22Rv1 (cell line): ENCODE data around the gene SERPINB7.

ENCODE experiments used
- H3K27ac ChIP-seq: fragments of 450-650 bp; 2 replicates; pipeline ENCODE4 v1.5.1; 2017
- CTCF ChIP-seq: fragments of 450-650 bp; IDR thresholded peaks from 2 replicates; pipeline ENCODE4 v1.5.1; 2017; ENCODE audit warnings: mild to moderate bottlenecking
- ZFX ChIP-seq: fragments of 450-650 bp; IDR thresholded peaks from 2 replicates; pipeline ENCODE4 v1.6.1; 2017; ENCODE audit warnings: antibody characterized with exemption, borderline replicate concordance

Gene SERPINB7

GRCh38 chr18:63828656-63829055 is 53.4 kb downstream of the SERPINB7 start:
- TF ChIP-seq ZFX (no peak), CTCF (no peak)
- H3K27ac ChIP-seq, result no peak overlapping the region

- H3K27ac ChIP-seq, result no peak overlapping the region
- TF ChIP-seq ZFX (no peak), CTCF (no peak)
These were observed 54.7 kb downstream of the SERPINB7 start for GRCh38 chr18:63829886-63830285.

GRCh38 chr18:63831080-63831788 is 56.0 kb downstream of the SERPINB7 start:
- H3K27ac ChIP-seq, result no peak overlapping the region
- TF ChIP-seq CTCF, result no peak
- TF ChIP-seq ZFX, result no peak

GRCh38 chr18:63832470-63832869 is 57.3 kb downstream of the SERPINB7 start:
- H3K27ac ChIP-seq, result no peak overlapping the region
- TF ChIP-seq CTCF, result no peak
- TF ChIP-seq ZFX, result no peak

- H3K27ac ChIP-seq, result no peak overlapping the region
- TF ChIP-seq CTCF, result no peak
- TF ChIP-seq ZFX, result no peak
These were observed 59.4 kb downstream of the SERPINB7 start for GRCh38 chr18:63834471-63835113.

GRCh38 chr18:63836456-63836855 is 61.2 kb downstream of the SERPINB7 start:
- no peak for TF ChIP-seq ZFX
- TF ChIP-seq CTCF, result no peak
- no peak overlapping the region for H3K27ac ChIP-seq

- TF ChIP-seq ZFX (no peak), CTCF (no peak)
- no peak overlapping the region for H3K27ac ChIP-seq
These were observed 62.4 kb downstream of the SERPINB7 start for GRCh38 chr18:63837590-63837989.
